Mesothelial cell of epicardium (in vitro differentiated cells): Measurements from ENCODE around the gene TMEM187. TPM values are rescaled to one million over a fixed set of nuclear protein-coding genes. Genes with fewer than 3 reads are reported as not detected.
A peak's percentile ranks its signal among the peaks of the same experiment; 100 is the strongest.

ENCODE experiments used
- DNase-seq, 2 experiments: peaks; one replicate each; pipeline ENCODE4 v3.0.0; 2021; ENCODE audit warnings: low spot score in 2 of 2; ENCODE audit not compliant: unreplicated experiment in 2 of 2
- H3K27ac Mint-ChIP-seq: 2 replicates; pipeline ENCODE4 v1.8.0; 2021; ENCODE audit warnings: mixed read lengths
- H3K27me3 Mint-ChIP-seq: 2 replicates; pipeline ENCODE4 v1.8.0; 2021; ENCODE audit warnings: low read depth, mixed read lengths
- H3K36me3 Mint-ChIP-seq: 2 replicates; pipeline ENCODE4 v1.8.0; 2021; ENCODE audit warnings: mixed read lengths
- H3K4me1 Mint-ChIP-seq: 2 replicates; pipeline ENCODE4 v1.8.0; 2021; ENCODE audit warnings: mixed read lengths
- H3K4me3 Mint-ChIP-seq: 2 replicates; pipeline ENCODE4 v1.8.0; 2021; ENCODE audit warnings: mild to moderate bottlenecking, moderate library complexity, mixed read lengths
- H3K9me3 Mint-ChIP-seq: 2 replicates; pipeline ENCODE4 v1.8.0; 2021; ENCODE audit warnings: mixed read lengths
- total RNA-seq: library from RNA; stranded (reverse); gene quantifications from 3 replicates; pipeline ENCODE4 v1.2.1, GENCODE V29; 2021
- TF ChIP-seq, protein P1 (sequence below): fragments of 200-600 bp; sonication (generic); IDR thresholded peaks from one replicate; pipeline ENCODE4 v1.5.0; 2021; ENCODE audit warnings: antibody characterized with exemption; ENCODE audit not compliant: unreplicated experiment

TMEM187 gene
- total RNA-seq, 1 donor from 2014 or later, result 15.0 TPM

DNA sequence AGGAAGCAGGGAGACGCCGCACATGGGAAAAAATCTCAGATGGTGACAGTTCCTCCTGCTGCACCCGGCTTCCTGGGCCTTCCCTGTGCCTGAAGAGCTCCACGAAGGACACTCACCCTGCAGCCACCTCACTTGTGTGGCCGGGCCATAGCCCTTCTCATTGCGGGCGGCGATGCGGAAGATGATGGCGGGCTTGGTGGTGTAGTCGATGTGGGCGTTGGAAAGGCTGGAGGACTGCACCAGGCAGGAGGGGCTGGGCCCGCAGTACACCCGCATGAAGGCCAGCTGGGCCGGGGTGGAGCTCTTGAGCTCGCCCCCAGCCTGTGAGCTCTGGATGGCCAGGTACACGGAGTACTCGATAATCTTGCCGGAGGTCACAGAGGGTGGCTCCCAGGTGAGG is 22.4 kb upstream of the TMEM187 start:
- no peak overlapping the region for H3K27ac Mint-ChIP-seq

DNA sequence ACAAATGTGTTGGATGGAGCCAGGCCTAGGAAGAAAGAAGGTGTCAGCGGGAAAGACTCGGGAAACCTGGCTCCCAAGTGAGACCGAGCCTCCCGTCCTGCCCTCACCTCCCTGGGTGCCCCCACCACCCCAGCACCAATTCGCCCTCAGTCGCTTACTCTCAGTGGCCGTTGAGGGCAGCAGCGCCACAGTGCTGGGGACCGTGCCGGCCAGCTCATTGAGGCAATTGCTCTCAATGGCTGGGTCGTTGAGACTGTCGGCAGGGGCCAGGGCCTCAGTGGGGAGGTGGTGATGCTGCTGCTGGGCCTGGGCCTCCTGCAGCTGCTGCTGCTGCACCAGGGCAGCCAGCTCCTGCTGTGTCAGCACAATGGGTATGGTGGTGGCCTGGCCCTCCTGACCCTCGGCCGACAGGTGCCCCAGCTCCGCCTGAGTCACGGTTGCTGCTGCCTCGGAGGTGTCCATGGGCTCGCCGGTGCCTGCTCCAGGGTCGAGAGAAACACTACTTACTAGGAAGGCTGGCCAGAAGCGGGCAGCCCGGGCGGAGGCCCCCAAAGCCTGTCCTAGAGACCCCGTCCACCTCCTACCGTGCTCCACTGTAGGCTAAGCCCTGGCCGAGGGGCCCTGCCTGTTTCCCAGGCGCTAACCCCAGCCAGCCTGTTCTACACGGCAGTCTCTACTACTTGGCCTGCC is 20.7 kb upstream of the TMEM187 start:
- Mint-ChIP-seq H3K36me3 (peaks cover 35% of the 10 kb centered on the region), H3K4me1 (peaks cover 2% of the 10 kb centered on the region), H3K9me3 (no peaks in the 10 kb centered on the region), H3K4me3 (no peak overlapping the region), H3K27ac (no peak overlapping the region), H3K27me3 (no peaks in the 10 kb centered on the region)
- DNase-seq, result no peak
- TF ChIP-seq, protein P1, sequence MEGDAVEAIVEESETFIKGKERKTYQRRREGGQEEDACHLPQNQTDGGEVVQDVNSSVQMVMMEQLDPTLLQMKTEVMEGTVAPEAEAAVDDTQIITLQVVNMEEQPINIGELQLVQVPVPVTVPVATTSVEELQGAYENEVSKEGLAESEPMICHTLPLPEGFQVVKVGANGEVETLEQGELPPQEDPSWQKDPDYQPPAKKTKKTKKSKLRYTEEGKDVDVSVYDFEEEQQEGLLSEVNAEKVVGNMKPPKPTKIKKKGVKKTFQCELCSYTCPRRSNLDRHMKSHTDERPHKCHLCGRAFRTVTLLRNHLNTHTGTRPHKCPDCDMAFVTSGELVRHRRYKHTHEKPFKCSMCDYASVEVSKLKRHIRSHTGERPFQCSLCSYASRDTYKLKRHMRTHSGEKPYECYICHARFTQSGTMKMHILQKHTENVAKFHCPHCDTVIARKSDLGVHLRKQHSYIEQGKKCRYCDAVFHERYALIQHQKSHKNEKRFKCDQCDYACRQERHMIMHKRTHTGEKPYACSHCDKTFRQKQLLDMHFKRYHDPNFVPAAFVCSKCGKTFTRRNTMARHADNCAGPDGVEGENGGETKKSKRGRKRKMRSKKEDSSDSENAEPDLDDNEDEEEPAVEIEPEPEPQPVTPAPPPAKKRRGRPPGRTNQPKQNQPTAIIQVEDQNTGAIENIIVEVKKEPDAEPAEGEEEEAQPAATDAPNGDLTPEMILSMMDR, result no peak

More for the DNA sequence above, 22.4 kb upstream of the TMEM187 start:
- H3K36me3 Mint-ChIP-seq, result peaks cover 30% of the 10 kb centered on the region
- H3K9me3 Mint-ChIP-seq, result no peaks in the 10 kb centered on the region
- no peaks in the 10 kb centered on the region for H3K27me3 Mint-ChIP-seq
- peaks cover 2% of the 10 kb centered on the region for H3K4me1 Mint-ChIP-seq
- TF ChIP-seq, protein P1, result no peak
- H3K4me3 Mint-ChIP-seq, result no peak overlapping the region
- no peak for DNase-seq

DNA sequence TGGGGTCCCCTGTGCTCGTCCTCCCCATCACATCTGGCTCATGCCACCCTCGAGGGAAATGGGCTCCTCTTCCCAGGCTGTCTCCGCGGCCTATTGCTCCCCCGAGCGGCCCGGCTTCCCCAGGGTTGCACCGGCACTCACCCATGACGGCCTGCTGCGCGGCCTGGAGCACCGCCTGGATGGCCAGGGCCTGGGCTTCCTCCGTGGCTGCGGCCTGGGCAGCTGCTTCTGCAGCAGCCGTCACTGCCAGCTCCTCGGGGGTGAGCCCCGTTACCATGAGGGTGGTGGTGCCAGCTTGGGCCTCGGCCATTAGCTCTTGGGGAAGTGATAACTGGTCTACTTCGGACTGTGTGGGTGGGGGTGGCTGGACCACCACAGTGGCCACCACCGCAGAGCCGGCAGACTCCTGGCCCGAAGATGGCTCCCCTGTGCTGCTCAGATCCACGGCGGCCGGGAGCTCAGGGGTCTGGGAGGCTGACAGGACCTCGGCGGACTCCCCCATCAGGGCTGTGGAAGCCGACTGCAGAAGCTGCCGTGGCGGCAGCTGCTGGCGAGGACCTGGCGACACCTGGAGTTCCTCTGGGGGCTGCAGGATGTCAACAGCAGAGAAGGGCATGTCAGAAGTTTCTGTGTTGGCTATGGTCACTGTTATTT is 20.1 kb upstream of the TMEM187 start:
- TF ChIP-seq, protein P1, result no peak
- no peak overlapping the region for H3K4me3 Mint-ChIP-seq
- no peaks in the 10 kb centered on the region for H3K27me3 Mint-ChIP-seq
- DNase-seq, result no peak
- no peaks in the 10 kb centered on the region for H3K9me3 Mint-ChIP-seq
- H3K27ac Mint-ChIP-seq, result no peak overlapping the region
- peaks cover 35% of the 10 kb centered on the region for H3K36me3 Mint-ChIP-seq
- peaks cover under 1% of the 10 kb centered on the region for H3K4me1 Mint-ChIP-seq

DNA sequence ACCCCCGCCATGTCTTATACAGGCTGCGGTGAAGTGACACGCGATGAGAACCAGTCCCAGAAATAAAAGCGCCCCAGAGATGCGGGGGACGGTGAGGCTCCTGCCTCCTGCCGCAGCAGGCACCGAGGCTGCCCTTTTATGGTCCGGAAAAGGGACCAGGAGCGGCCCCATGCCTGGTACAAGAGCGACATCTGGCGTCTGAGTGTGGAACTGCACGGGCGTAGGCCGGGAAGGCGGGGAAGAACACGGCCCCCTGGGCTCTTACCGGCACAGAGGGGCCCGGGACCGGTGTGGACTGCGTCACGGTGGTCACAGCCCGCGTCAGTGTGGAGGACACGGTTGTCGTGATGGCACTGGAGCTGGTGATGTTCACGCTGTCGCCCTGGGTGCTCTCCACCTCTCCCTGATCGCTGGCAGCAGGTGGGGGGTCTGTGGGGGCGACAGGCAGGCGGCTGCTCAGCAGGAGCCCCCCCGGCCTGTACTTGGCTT is 19.2 kb upstream of the TMEM187 start:
- TF ChIP-seq, protein P1, result peak; percentile 95
- peaks cover 37% of the 10 kb centered on the region for H3K36me3 Mint-ChIP-seq
- H3K9me3 Mint-ChIP-seq, result no peaks in the 10 kb centered on the region
- peak in 1 of 2 experiments; percentile 89 for DNase-seq
- H3K4me3 Mint-ChIP-seq, result no peak overlapping the region
- no peaks in the 10 kb centered on the region for H3K27me3 Mint-ChIP-seq
- H3K4me1 Mint-ChIP-seq, result no peaks in the 10 kb centered on the region
- H3K27ac Mint-ChIP-seq, result no peak overlapping the region

DNA sequence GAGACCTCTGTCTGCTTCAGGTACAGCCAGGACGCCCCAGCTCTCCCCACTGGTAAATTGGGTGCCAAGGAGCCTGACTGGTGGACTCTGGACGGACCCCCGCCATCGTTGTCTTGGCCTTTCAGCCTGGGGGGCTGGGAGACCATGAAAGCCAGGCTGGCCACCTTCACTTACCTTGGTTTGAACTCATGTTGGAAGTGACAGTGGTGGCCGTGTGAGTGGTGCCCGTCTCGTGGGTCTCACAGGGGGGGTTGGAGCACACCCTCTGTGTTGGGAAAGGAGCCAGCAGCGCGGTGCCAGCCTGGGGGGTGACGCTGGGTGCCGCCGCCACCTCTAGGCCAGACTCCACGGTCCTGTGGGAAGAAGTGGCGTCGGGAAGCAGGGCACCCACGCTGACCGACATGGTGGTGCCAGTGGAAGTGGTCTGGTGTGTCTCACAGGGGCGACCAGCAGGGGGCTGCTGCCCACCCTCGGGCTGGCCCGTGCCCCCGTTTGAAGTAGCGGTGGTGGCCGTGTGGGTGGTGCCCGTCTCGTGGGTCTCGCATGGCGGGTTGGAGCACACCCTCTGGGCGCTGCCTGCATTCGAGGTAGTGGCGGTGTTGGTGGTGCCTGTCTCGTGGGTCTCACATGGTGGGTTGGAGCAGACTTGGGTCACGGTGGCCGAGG is 18.5 kb upstream of the TMEM187 start:
- TF ChIP-seq, protein P1, result no peak
- H3K27me3 Mint-ChIP-seq, result no peaks in the 10 kb centered on the region
- peaks cover 37% of the 10 kb centered on the region for H3K36me3 Mint-ChIP-seq
- H3K9me3 Mint-ChIP-seq, result no peaks in the 10 kb centered on the region
- DNase-seq, result no peak
- H3K27ac Mint-ChIP-seq, result no peak overlapping the region
- H3K4me3 Mint-ChIP-seq, result no peak overlapping the region
- no peaks in the 10 kb centered on the region for H3K4me1 Mint-ChIP-seq
